COR-L47 (cell line): ENCODE measurements around the gene HOMEZ.
"Not testable (repeated sequence)": the region's sequence is repeated elsewhere in the genome, so short reads cannot be mapped to it uniquely, and the experiment has no call there.

Source experiments
- DNase-seq: peaks from one replicate; lab custom pipeline; 2025; lab: John Stamatoyannopoulos, UW

Gene HOMEZ, protein sequence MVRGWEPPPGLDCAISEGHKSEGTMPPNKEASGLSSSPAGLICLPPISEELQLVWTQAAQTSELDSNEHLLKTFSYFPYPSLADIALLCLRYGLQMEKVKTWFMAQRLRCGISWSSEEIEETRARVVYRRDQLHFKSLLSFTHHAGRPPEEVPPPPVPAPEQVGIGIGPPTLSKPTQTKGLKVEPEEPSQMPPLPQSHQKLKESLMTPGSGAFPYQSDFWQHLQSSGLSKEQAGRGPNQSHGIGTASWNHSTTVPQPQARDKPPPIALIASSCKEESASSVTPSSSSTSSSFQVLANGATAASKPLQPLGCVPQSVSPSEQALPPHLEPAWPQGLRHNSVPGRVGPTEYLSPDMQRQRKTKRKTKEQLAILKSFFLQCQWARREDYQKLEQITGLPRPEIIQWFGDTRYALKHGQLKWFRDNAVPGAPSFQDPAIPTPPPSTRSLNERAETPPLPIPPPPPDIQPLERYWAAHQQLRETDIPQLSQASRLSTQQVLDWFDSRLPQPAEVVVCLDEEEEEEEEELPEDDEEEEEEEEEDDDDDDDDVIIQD

GRCh38 chr14:23286020-23286901 lies at the start of gene HOMEZ:
HOMEZ (minus strand) TSS chr14:23286132; CDS start chr14:23285952, 180 bp downstream.
- peak; percentile 96 for DNase-seq

- no peak for DNase-seq
Observed at GRCh38 chr14:23335623-23336022, 49.7 kb upstream of the HOMEZ start.

DNA sequence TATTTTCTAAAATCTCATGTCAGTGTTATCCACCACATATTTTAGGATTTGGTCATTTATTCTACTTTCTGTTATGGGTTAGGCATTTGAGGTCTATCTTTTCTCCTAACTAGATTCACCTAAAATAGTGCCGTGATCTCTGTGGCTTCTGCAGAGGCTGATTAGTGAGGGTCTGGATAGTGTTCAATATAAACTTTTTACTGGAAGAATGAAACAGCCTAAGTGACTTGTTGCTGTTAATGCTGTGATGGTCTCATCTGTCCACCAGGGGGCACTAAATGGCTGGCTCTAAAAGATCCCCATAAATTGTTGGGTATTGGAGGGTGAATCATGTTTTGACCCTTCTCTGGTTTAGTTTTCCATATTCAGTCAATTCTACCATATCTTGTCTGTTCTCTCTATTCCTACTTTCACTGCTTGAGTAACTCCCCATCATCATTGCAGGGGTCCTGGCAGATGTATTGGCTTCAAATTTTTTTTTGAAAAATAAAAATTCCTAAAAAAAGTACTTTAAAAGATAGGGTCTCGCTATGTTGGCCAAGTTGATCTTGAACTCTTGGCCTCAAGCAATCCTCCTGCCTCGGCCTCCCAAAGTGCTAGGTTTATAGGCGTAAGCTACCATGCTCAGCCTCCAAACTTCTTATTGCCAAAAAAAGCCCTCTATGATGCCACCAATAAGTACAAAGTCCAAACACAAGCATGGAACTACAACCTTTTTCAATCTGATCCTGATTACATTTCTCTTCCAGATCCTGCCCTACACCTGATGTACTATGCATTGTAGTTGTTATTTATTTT lies 42.2 kb upstream of the HOMEZ start:
- DNase-seq, result peak; percentile 61

DNA sequence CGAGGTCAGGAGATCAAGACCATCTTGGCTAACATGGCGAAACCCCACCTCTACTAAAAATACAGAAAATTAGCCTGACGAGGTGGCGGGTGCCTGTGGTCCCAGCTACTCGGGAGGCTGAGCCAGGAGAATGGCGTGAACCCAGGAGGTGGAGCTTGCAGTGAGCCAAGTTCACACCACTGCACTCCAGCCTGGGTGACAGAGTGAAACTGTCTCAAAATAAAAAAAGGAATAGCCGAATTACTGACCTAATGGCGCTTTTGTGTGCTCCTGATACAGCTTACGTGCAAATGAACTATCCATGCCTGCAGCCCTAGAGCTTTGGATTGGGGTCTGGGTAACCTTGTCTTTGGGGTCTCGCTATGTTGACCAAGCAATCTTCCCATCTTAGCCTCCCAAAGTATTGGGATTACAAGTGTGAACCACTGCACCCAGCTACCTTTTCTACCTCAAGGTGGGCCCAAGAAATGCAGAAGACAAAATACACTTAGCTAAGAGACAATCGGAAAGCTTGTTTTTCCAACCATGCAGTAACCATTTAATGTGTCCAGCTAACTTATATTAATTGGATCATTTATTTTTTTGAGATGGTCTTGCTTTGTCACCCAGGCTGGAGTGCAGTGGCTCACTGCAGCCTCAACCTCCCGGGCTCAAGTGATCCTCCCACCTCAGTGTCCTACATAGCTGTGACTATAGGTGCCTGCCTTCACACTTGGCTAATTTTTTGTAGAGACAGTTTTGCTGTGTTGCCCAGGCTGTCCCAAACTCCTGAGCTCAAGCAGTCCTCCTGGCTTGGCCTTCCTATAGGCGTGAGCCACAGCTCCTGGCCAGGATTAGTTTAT lies 40.8 kb upstream of the HOMEZ start:
- DNase-seq, result no peak

DNA sequence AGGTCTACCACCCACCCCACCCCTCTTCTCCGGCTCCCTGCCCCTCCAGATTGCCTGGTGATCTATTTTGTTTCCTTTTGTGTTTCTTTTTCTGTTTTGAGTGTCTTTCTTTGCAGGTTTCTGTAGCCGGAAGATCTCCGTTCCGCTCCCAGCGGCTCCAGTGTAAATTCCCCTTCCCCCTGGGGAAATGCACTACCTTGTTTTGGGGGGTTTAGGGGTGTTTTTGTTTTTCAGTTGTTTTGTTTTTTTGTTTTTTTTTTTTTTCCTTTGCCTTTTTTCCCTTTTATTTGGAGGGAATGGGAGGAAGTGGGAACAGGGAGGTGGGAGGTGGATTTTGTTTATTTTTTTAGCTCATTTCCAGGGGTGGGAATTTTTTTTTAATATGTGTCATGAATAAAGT lies 39.8 kb upstream of the HOMEZ start:
- DNase-seq, result not testable (repeated sequence)

- no peak for DNase-seq
Observed at GRCh38 chr14:23324993-23325392, 39.1 kb upstream of the HOMEZ start.

GRCh38 chr14:23324455-23324846 lies 38.5 kb upstream of the HOMEZ start:
- no peak for DNase-seq

DNA sequence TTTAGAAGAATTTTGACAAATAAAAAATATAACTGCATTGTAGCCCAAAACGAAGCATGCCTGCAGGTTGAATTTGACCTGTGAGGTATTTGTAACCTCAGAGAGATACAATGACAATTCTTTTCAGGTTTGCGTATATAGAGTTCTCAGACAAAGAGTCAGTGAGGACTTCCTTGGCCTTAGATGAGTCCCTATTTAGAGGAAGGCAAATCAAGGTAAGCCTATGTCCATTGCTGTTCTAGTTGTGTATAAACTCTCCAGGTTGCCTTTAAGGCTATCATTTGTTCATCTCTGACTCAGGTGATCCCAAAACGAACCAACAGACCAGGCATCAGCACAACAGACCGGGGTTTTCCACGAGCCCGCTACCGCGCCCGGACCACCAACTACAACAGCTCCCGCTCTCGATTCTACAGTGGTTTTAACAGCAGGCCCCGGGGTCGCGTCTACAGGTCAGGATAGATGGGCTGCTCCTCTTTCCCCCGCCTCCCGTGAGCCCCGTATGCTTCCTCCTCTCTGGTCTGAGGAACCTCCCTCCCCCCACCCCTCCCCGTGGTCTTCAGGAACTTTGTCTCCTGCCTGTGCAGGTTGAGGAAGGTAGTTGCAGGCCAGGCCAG lies 38.0 kb upstream of the HOMEZ start:
- no peak for DNase-seq

- no peak for DNase-seq
Observed at GRCh38 chr14:23322568-23323517, 36.9 kb upstream of the HOMEZ start.

- DNase-seq, result no peak
Observed at GRCh38 chr14:23321572-23322547, 35.9 kb upstream of the HOMEZ start.

- DNase-seq, result peak; percentile 100
Observed at GRCh38 chr14:23320584-23321571, 34.9 kb upstream of the HOMEZ start, which contains the start of gene PABPN1. PABPN1 (plus strand) TSS chr14:23321457; CDS start chr14:23321470, 13 bp downstream.

DNA sequence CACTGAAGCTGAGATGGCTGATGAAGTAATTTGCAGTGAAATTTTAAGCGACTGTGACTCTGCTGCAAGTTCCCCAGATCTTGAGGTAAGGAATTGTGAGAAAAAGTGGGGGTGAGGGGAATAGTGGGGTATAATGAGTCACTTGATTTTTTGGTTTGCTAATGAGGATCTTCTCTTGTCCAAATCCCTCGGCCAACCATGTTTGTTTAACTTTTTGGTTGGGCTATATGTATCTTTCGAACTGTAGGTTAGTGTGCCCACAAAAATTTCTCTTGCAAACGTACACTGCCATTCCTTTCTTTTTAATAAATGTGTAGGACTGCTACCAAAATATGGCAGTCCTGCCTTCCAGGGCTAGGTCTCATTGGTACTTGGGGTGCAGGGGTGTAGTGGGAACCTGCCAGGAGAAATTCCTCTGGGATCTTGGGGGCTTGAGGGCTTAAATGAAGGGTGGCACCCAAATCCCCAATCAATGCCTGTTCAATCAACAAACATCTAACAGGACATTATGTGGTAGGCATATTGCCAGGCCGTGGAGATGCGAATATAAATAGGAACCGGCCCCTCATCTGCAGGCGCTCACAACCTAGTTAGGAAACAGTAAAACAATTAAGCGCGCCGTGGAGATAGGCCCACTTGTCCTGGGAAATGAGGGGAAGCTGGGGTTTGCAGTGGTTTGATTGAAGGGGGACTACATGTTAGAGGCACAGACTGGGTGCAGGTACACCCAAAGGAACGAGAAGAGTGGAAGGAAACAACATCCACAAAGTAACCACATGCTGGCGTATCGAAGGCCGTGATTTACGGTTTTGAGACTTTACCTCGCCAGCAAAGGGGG lies 34.0 kb upstream of the HOMEZ start:
- no peak for DNase-seq

- no peak for DNase-seq
Observed at GRCh38 chr14:23316300-23316699, 30.4 kb upstream of the HOMEZ start.

DNA sequence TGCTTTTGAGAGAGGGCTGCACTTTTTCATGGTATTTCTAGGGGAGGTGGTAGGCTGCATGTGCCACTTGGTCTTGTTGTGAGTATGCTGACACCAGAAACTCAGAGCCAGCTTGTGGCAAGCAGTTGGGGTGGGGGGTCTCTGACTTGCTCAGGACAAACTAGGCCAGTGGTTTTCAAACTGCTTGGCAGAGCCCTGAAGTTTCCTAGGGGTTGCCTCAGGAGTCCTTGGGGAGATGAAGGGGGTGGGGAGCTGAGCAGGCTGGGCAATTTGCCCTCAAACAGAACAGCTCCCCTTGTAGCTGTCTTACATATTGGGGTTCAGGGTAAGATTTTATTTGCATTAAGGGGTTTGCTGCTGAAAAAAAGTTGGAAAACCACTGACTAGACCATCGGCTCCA lies 24.6 kb upstream of the HOMEZ start:
- no peak for DNase-seq

GRCh38 chr14:23308721-23309445 lies 23.0 kb upstream of the HOMEZ start:
- DNase-seq, result no peak
